SKM-1 (cell line): ENCODE measurements around the gene PEAR1.

Experiments
- DNase-seq: peaks from one replicate; lab custom pipeline; 2025; ENCODE audit not compliant: unreplicated experiment; lab: John Stamatoyannopoulos, UW

PEAR1 gene

GRCh38 chr1:156899956-156900718, 6.6 kb downstream of the PEAR1 start:
- DNase-seq, result no peak

- DNase-seq, result no peak
Observed at GRCh38 chr1:156900896-156901589, 7.5 kb downstream of the PEAR1 start.

GRCh38 chr1:156901590-156901900, 8.0 kb downstream of the PEAR1 start:
- no peak for DNase-seq

- no peak for DNase-seq
Observed at GRCh38 chr1:156901966-156902915, 8.7 kb downstream of the PEAR1 start.

- no peak for DNase-seq
Observed at GRCh38 chr1:156903328-156904091, 10.0 kb downstream of the PEAR1 start.

- DNase-seq, result no peak
Observed at GRCh38 chr1:156904187-156904959, 10.9 kb downstream of the PEAR1 start.

- DNase-seq, result no peak
Observed at GRCh38 chr1:156905176-156905575, 11.7 kb downstream of the PEAR1 start.

GRCh38 chr1:156905651-156906050, 12.1 kb downstream of the PEAR1 start:
- no peak for DNase-seq

- no peak for DNase-seq
Observed at GRCh38 chr1:156906206-156906906, 12.8 kb downstream of the PEAR1 start.

GRCh38 chr1:156908541-156908940, 15.0 kb downstream of the PEAR1 start:
- no peak for DNase-seq

GRCh38 chr1:156908955-156909354, 15.4 kb downstream of the PEAR1 start:
- DNase-seq, result no peak

- no peak for DNase-seq
Observed at GRCh38 chr1:156909671-156910070, 16.2 kb downstream of the PEAR1 start.

GRCh38 chr1:156910309-156910782, 16.8 kb downstream of the PEAR1 start:
- no peak for DNase-seq

GRCh38 chr1:156911577-156912298, 18.2 kb downstream of the PEAR1 start:
- DNase-seq, result peak; percentile 44

- DNase-seq, result no peak
Observed at GRCh38 chr1:156912310-156912709, 18.8 kb downstream of the PEAR1 start.

- no peak for DNase-seq
Observed at GRCh38 chr1:156912861-156913808, 19.6 kb downstream of the PEAR1 start.

GRCh38 chr1:156913809-156914387, 20.4 kb downstream of the PEAR1 start:
- no peak for DNase-seq
